HG03280 (cell line): Measurements from ENCODE around the gene CTU2.

ENCODE experiments used
- ATAC-seq: cut with Tn5 transposase; IDR thresholded peaks from one replicate; pipeline ENCODE4 v1.9.1; 2021; ENCODE audit warnings: mild to moderate bottlenecking, moderate library complexity; ENCODE audit not compliant: unreplicated experiment

The CTU2 gene

GRCh38 chr16:88759245-88759975 is 53.1 kb downstream of the CTU2 start:
- ATAC-seq: no peak

GRCh38 chr16:88759976-88760350 is 53.7 kb downstream of the CTU2 start:
- no peak for ATAC-seq

- ATAC-seq: no peak
Measured at GRCh38 chr16:88760424-88761142, 54.3 kb downstream of the CTU2 start.

- ATAC-seq: no peak
Measured at GRCh38 chr16:88761143-88761534, 54.8 kb downstream of the CTU2 start.

- no peak for ATAC-seq
Measured at GRCh38 chr16:88761830-88762229, 55.5 kb downstream of the CTU2 start.

- ATAC-seq: no peak
Measured at GRCh38 chr16:88762258-88762870, 56.1 kb downstream of the CTU2 start.

- ATAC-seq: no peak
Measured at GRCh38 chr16:88762941-88763340, 56.6 kb downstream of the CTU2 start.

- no peak for ATAC-seq
Measured at GRCh38 chr16:88763502-88764053, 57.3 kb downstream of the CTU2 start.

- no peak for ATAC-seq
Measured at GRCh38 chr16:88764080-88764479, 57.8 kb downstream of the CTU2 start.

GRCh38 chr16:88764913-88765349 is 58.6 kb downstream of the CTU2 start:
- ATAC-seq: no peak
